Smooth muscle cell (in vitro differentiated cells): ENCODE measurements around the gene PLA2G4A. TPM values are rescaled to one million over a fixed set of nuclear protein-coding genes. Genes with fewer than 3 reads are reported as not detected.
A peak's percentile ranks its signal among the peaks of the same experiment; 100 is the strongest.
"Not testable (repeated sequence)": the region's sequence is repeated elsewhere in the genome, so short reads cannot be mapped to it uniquely, and the experiment has no call there.

ENCODE experiments used
- DNase-seq: peaks from one replicate; lab custom pipeline; 2025; ENCODE audit not compliant: unreplicated experiment; lab: John Stamatoyannopoulos, UW
- H2AFZ ChIP-seq: fragments of 200-600 bp; sonication (generic); 2 replicates; pipeline ENCODE4 v1.6.0; 2016; ENCODE audit warnings: antibody characterized with exemption, low read depth, mild to moderate bottlenecking
- H3F3A ChIP-seq: fragments of 200-600 bp; sonication (generic); 2 replicates; pipeline ENCODE4 v1.6.0; 2017; ENCODE audit warnings: antibody characterized with exemption, low read depth
- H3K27ac ChIP-seq: fragments of 200-600 bp; sonication (generic); 2 replicates; pipeline ENCODE4 v1.5.1; 2016; ENCODE audit warnings: low read depth, mild to moderate bottlenecking
- H3K27me3 ChIP-seq: fragments of 200-600 bp; sonication (generic); 2 replicates; pipeline ENCODE4 v1.6.1; 2016; ENCODE audit warnings: low read depth, mild to moderate bottlenecking
- H3K36me3 ChIP-seq: fragments of 200-600 bp; sonication (generic); 2 replicates; pipeline ENCODE4 v1.5.1; 2016; ENCODE audit warnings: low read depth
- H3K4me1 ChIP-seq: fragments of 200-600 bp; sonication (generic); 2 replicates; pipeline ENCODE4 v1.5.1; 2016; ENCODE audit warnings: low read depth
- H3K4me2 ChIP-seq: fragments of 200-600 bp; sonication (generic); 2 replicates; pipeline ENCODE4 v1.6.0; 2016; ENCODE audit warnings: mild to moderate bottlenecking
- H3K4me3 ChIP-seq: fragments of 200-600 bp; sonication (generic); 2 replicates; pipeline ENCODE4 v1.5.1; 2016; ENCODE audit warnings: mild to moderate bottlenecking
- H3K79me2 ChIP-seq: fragments of 200-600 bp; sonication (generic); 2 replicates; pipeline ENCODE4 v1.6.0; 2016; ENCODE audit warnings: low read depth, mild to moderate bottlenecking
- H3K9ac ChIP-seq: fragments of 200-600 bp; sonication (generic); 2 replicates; pipeline ENCODE4 v1.6.0; 2016; ENCODE audit warnings: low read depth
- H3K9me3 ChIP-seq: fragments of 200-600 bp; sonication (generic); replicated peaks from 2 replicates; pipeline ENCODE4 v1.5.1; 2016; ENCODE audit warnings: low read depth
- H4K20me1 ChIP-seq: fragments of 200-600 bp; sonication (generic); 2 replicates; pipeline ENCODE4 v1.6.0; 2016; ENCODE audit warnings: low read depth
- CTCF ChIP-seq: fragments of 200-600 bp; sonication (generic); IDR thresholded peaks from 2 replicates; pipeline ENCODE4 v1.5.1; 2017; ENCODE audit warnings: borderline replicate concordance, mild to moderate bottlenecking, antibody characterized with exemption; ENCODE audit not compliant: insufficient read depth, poor library complexity, severe bottlenecking
- WGBS: methylation state at CpG from one replicate; pipeline ENCODE4 v1.1.7; 2016; ENCODE audit warnings: low lambda C conversion rate; 5-methylcytosine and 5-hydroxymethylcytosine counted together
- polyA plus RNA-seq: library from polyadenylated mRNA; unstranded; fragments of >200 nt; fragmentation: Nextera tagmentation; extraction: Ambion mirVana; gene quantifications from 2 replicates; pipeline ENCODE4 v1.2.1, GENCODE V29; 2016
- total RNA-seq: library from RNA; depleted of rRNA; stranded (reverse); fragments of >200 nt; gene quantifications from 2 replicates; pipeline ENCODE4 v1.2.3, GENCODE V29; 2014

Gene PLA2G4A
- total and polyA plus RNA-seq, 2 experiments from 2014 or later, result 3.3 to 7.8 TPM

GRCh38 chr1:186905561-186905960, 76.8 kb downstream of the PLA2G4A start:
- Histone ChIP-seq H3K27ac (no peak overlapping the region), H3K27me3 (no peaks in the 10 kb centered on the region), H3K4me2 (no peak overlapping the region), H3K4me1 (no peaks in the 10 kb centered on the region), H3F3A (no peaks in the 10 kb centered on the region), H2AFZ (no peak overlapping the region), H4K20me1 (no peaks in the 10 kb centered on the region), H3K79me2 (no peaks in the 10 kb centered on the region), H3K36me3 (no peaks in the 10 kb centered on the region), H3K9me3 (no peaks in the 10 kb centered on the region), H3K9ac (no peak overlapping the region), H3K4me3 (no peak overlapping the region)
- 70% methylated on average over 1 of the region's 1 CpG for WGBS
- DNase-seq, result no peak
- TF ChIP-seq CTCF, result no peak

GRCh38 chr1:186915555-186915954, 86.8 kb downstream of the PLA2G4A start:
- Histone ChIP-seq H2AFZ (no peak overlapping the region), H4K20me1 (no peaks in the 10 kb centered on the region)
- WGBS, result 85% methylated on average over 4 of the region's 4 CpGs

GRCh38 chr1:186917106-186917786, 88.5 kb downstream of the PLA2G4A start:
- not testable (repeated sequence) for H3K27me3 ChIP-seq, H3K36me3 ChIP-seq, H3K9ac ChIP-seq, H4K20me1 ChIP-seq, H3K4me2 ChIP-seq, DNase-seq, H3K79me2 ChIP-seq, H3K27ac ChIP-seq, H3K9me3 ChIP-seq, H2AFZ ChIP-seq, H3F3A ChIP-seq, H3K4me3 ChIP-seq, H3K4me1 ChIP-seq
- 68% methylated on average over 14 of the region's 14 CpGs for WGBS
- TF ChIP-seq CTCF, result peak; percentile 27

More at GRCh38 chr1:186915555-186915954, 86.8 kb downstream of the PLA2G4A start:
- no peaks in the 10 kb centered on the region for H3K9me3 ChIP-seq
- no peak overlapping the region for H3K9ac ChIP-seq
- DNase-seq, result no peak
- no peak overlapping the region for H3K4me3 ChIP-seq
- no peaks in the 10 kb centered on the region for H3K4me1 ChIP-seq
- H3K4me2 ChIP-seq, result no peak overlapping the region
- no peaks in the 10 kb centered on the region for H3K36me3 ChIP-seq
- no peak for TF ChIP-seq CTCF
- H3K79me2 ChIP-seq, result no peaks in the 10 kb centered on the region
- H3K27me3 ChIP-seq, result no peaks in the 10 kb centered on the region
- H3K27ac ChIP-seq, result no peak overlapping the region
- no peaks in the 10 kb centered on the region for H3F3A ChIP-seq

GRCh38 chr1:186921386-186921785, 92.6 kb downstream of the PLA2G4A start:
- H4K20me1 ChIP-seq, H2AFZ ChIP-seq, H3K4me2 ChIP-seq, H3K9me3 ChIP-seq, H3F3A ChIP-seq, H3K4me3 ChIP-seq, H3K9ac ChIP-seq, H3K27me3 ChIP-seq, H3K36me3 ChIP-seq, H3K27ac ChIP-seq, H3K79me2 ChIP-seq, H3K4me1 ChIP-seq, DNase-seq: not testable (repeated sequence)
- WGBS, result 97% methylated on average over 5 of the region's 5 CpGs

GRCh38 chr1:186922814-186923213, 94.1 kb downstream of the PLA2G4A start:
- H3K9ac ChIP-seq, H3K36me3 ChIP-seq, DNase-seq, H3K27ac ChIP-seq, H2AFZ ChIP-seq, H3K9me3 ChIP-seq, H3F3A ChIP-seq, H4K20me1 ChIP-seq, H3K4me2 ChIP-seq, H3K27me3 ChIP-seq, H3K4me1 ChIP-seq, H3K79me2 ChIP-seq, H3K4me3 ChIP-seq: not testable (repeated sequence)
- WGBS, result 70% methylated on average over 4 of the region's 4 CpGs
